Measurements from ENCODE around the gene EEF1G. TPM values are rescaled to one million over a fixed set of nuclear protein-coding genes. Genes with fewer than 3 reads are reported as not detected.

EEF1G gene
- total RNA-seq, 2 donors from 2014 or later = 1,690 to 1,865 TPM

DNA sequence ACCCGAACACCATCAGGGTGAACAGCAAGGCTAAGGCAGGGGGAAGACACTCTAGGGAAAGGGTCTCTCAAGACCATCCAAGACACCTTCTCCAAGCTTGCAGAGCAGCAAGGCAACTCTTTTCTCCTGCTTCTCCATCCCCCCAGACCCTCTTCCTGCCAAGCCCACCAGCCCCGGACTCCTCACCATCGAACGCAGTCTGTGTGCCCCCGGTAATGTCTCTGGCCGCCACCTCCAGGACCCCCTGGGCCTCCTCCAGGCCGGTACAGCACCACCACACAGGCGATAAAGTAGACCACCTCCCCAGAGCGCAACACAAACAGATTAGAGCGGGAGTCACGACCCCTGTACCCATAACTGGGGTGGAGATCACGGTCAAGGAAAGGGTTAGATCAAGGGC, 35.1 kb upstream of the EEF1G start:
- no peak overlapping the region for H3K4me3 Mint-ChIP-seq
- H3K27ac Mint-ChIP-seq = peak overlapping the region; percentile 23
- peaks cover 81% of the 10 kb centered on the region for H3K36me3 Mint-ChIP-seq (ENCODE audit: low read depth)
- H3K27me3 Mint-ChIP-seq = no peaks in the 10 kb centered on the region
- H3K4me1 Mint-ChIP-seq = peaks cover 23% of the 10 kb centered on the region
- H3K9me3 Mint-ChIP-seq = no peaks in the 10 kb centered on the region
- no peak for ATAC-seq (replicated peaks)

- Mint-ChIP-seq H3K4me3 (no peak overlapping the region), H3K36me3 (ENCODE audit: low read depth) (peaks cover 91% of the 10 kb centered on the region), H3K27ac (peak overlapping the region; percentile 47), H3K4me1 (peaks cover 29% of the 10 kb centered on the region), H3K27me3 (no peaks in the 10 kb centered on the region), H3K9me3 (no peaks in the 10 kb centered on the region)
- ATAC-seq (replicated peaks) = no peak
These were observed 34.0 kb upstream of the EEF1G start for GRCh38 chr11:62607714-62608113.

GRCh38 chr11:62605902-62606301, 32.2 kb upstream of the EEF1G start:
- Mint-ChIP-seq H3K27me3 (no peaks in the 10 kb centered on the region), H3K9me3 (no peaks in the 10 kb centered on the region), H3K36me3 (ENCODE audit: low read depth) (peaks cover 87% of the 10 kb centered on the region), H3K4me1 (peaks cover 29% of the 10 kb centered on the region), H3K4me3 (no peak overlapping the region), H3K27ac (no peak overlapping the region)
- ATAC-seq (replicated peaks) = no peak

GRCh38 chr11:62605467-62605866, 31.8 kb upstream of the EEF1G start:
- peak overlapping the region; percentile 36 for H3K27ac Mint-ChIP-seq
- H3K4me1 Mint-ChIP-seq = peaks cover 27% of the 10 kb centered on the region
- H3K36me3 Mint-ChIP-seq (ENCODE audit: low read depth) = peaks cover 87% of the 10 kb centered on the region
- no peak for ATAC-seq (replicated peaks)
- no peak overlapping the region for H3K4me3 Mint-ChIP-seq
- no peaks in the 10 kb centered on the region for H3K9me3 Mint-ChIP-seq
- H3K27me3 Mint-ChIP-seq = no peaks in the 10 kb centered on the region

DNA sequence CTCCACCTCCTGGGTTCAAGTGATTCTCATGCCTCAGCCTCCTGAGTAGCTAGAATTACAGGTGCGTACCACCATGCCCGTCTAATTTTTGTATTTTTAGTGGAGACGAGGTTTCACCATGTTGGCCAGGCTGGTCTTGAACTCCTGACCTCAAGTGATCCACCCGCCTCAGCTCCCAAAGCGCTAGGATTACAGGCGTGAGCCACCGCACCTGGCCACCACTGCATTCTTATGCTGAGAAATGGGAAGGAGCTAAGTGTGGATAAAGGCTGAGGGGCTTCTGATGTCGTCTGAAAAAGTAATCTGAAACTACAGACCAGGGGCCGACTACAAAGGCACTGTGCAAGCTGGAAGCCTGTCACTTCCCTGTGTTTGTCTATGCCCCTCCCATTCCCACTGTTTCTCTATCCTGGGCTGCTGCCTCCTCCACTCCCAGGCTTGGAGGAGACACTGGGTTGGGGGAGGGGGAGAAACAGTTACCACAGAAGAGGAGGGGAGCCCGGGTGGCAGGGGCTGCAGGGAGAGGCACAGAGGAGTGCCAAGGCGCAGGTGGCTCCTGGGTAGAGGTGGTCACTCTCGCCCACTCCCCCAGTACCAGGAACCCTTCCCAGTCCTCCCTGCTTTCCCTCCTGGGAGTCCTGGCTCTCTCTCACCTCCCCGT, 30.9 kb upstream of the EEF1G start:
- no peak for ATAC-seq (replicated peaks)
- peaks cover 27% of the 10 kb centered on the region for H3K4me1 Mint-ChIP-seq
- H3K27me3 Mint-ChIP-seq = no peaks in the 10 kb centered on the region
- H3K27ac Mint-ChIP-seq = peak overlapping the region; percentile 36
- H3K36me3 Mint-ChIP-seq (ENCODE audit: low read depth) = peaks cover 87% of the 10 kb centered on the region
- no peaks in the 10 kb centered on the region for H3K9me3 Mint-ChIP-seq
- H3K4me3 Mint-ChIP-seq = no peak overlapping the region

GRCh38 chr11:62603776-62604299, 30.1 kb upstream of the EEF1G start:
- Mint-ChIP-seq H3K27ac (peak overlapping the region; percentile 42), H3K4me1 (peaks cover 30% of the 10 kb centered on the region)

GRCh38 chr11:62603072-62603408, 29.3 kb upstream of the EEF1G start:
- Mint-ChIP-seq H3K27ac (peak overlapping the region; percentile 42), H3K4me1 (peaks cover 33% of the 10 kb centered on the region), H3K4me3 (peak overlapping the region; percentile 47), H3K9me3 (no peaks in the 10 kb centered on the region), H3K36me3 (ENCODE audit: low read depth) (peaks cover 91% of the 10 kb centered on the region), H3K27me3 (no peaks in the 10 kb centered on the region)
- no peak for ATAC-seq (replicated peaks)

More at GRCh38 chr11:62603776-62604299, 30.1 kb upstream of the EEF1G start:
- ATAC-seq (replicated peaks) = no peak
- no peaks in the 10 kb centered on the region for H3K9me3 Mint-ChIP-seq
- peak overlapping the region; percentile 47 for H3K4me3 Mint-ChIP-seq
- H3K27me3 Mint-ChIP-seq = no peaks in the 10 kb centered on the region
- H3K36me3 Mint-ChIP-seq (ENCODE audit: low read depth) = peaks cover 87% of the 10 kb centered on the region

GRCh38 chr11:62602141-62603071, 28.7 kb upstream of the EEF1G start:
- ATAC-seq (replicated peaks) = no peak
- Mint-ChIP-seq H3K27me3 (no peaks in the 10 kb centered on the region), H3K4me3 (peak overlapping the region; percentile 90), H3K27ac (peak overlapping the region; percentile 86), H3K9me3 (no peaks in the 10 kb centered on the region), H3K36me3 (ENCODE audit: low read depth) (peaks cover 91% of the 10 kb centered on the region), H3K4me1 (peaks cover 33% of the 10 kb centered on the region)

GRCh38 chr11:62601372-62602140, 27.9 kb upstream of the EEF1G start, which contains the start of gene MTA2:
Gene MTA2, minus strand, starts transcription at chr11:62601865. Its CDS starts 415 bp downstream, at chr11:62601450.
- Mint-ChIP-seq H3K27me3 (no peaks in the 10 kb centered on the region), H3K9me3 (no peaks in the 10 kb centered on the region), H3K4me3 (peak within 1 kb of the TSS; percentile 90), H3K27ac (peak within 1 kb of the TSS; percentile 86), H3K4me1 (peaks cover 37% of the 10 kb centered on the region), H3K36me3 (ENCODE audit: low read depth) (peaks cover 91% of the 10 kb centered on the region)
- ATAC-seq (replicated peaks) = peak; percentile 82

DNA sequence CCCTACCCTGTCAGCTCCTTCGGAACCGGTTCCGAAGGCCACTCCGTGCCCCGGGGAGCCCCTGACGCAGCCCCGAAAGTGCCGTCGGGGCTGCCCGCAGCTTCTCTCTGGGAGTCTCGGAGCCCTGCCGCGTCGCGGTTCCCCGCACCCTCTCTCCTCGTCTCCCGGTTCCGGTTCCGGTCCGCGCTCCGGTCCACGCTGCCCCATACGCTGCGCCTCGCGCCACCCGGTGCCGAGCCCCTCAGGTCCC, 27.4 kb upstream of the EEF1G start:
- peaks cover 91% of the 10 kb centered on the region for H3K36me3 Mint-ChIP-seq (ENCODE audit: low read depth)
- no peaks in the 10 kb centered on the region for H3K27me3 Mint-ChIP-seq
- no peaks in the 10 kb centered on the region for H3K9me3 Mint-ChIP-seq
- peak overlapping the region; percentile 90 for H3K4me3 Mint-ChIP-seq
- peak overlapping the region; percentile 86 for H3K27ac Mint-ChIP-seq
- no peak for ATAC-seq (replicated peaks)
- peaks cover 37% of the 10 kb centered on the region for H3K4me1 Mint-ChIP-seq

- Mint-ChIP-seq H3K27me3 (no peaks in the 10 kb centered on the region), H3K4me1 (peaks cover 37% of the 10 kb centered on the region)
These were observed 26.9 kb upstream of the EEF1G start for GRCh38 chr11:62600367-62601121.

DNA sequence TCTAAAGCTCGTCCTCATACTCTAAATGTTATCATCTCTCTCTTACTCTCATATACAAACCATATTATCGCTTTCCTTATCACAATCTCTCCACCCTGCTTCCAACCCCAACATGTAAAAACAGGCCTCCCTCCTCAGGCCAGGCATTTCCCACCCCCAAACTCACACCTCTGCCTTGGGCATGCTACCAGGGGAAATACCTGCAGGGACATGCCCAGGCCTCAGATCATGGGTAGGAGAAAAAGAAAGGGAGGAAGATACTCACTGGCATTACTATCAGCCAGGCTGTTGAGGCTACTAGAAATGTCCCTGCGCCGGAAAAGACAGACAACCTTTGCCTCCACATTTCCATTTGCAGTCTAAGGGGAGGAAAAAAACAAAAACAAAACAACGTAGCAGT, 26.2 kb upstream of the EEF1G start:
- Mint-ChIP-seq H3K36me3 (ENCODE audit: low read depth) (peaks cover 91% of the 10 kb centered on the region), H3K27ac (peak overlapping the region; percentile 86), H3K9me3 (no peaks in the 10 kb centered on the region), H3K4me1 (peaks cover 37% of the 10 kb centered on the region), H3K4me3 (peak overlapping the region; percentile 90), H3K27me3 (no peaks in the 10 kb centered on the region)
- no peak for ATAC-seq (replicated peaks)

More at GRCh38 chr11:62600367-62601121, 26.9 kb upstream of the EEF1G start:
- H3K4me3 Mint-ChIP-seq = peak overlapping the region; percentile 90
- peak overlapping the region; percentile 86 for H3K27ac Mint-ChIP-seq
- H3K36me3 Mint-ChIP-seq (ENCODE audit: low read depth) = peaks cover 91% of the 10 kb centered on the region
- no peaks in the 10 kb centered on the region for H3K9me3 Mint-ChIP-seq
- ATAC-seq (replicated peaks) = no peak

GRCh38 chr11:62599069-62599696, 25.5 kb upstream of the EEF1G start:
- Mint-ChIP-seq H3K27me3 (no peaks in the 10 kb centered on the region), H3K4me1 (peaks cover 37% of the 10 kb centered on the region), H3K27ac (peak overlapping the region; percentile 86), H3K9me3 (no peaks in the 10 kb centered on the region), H3K36me3 (ENCODE audit: low read depth) (peaks cover 91% of the 10 kb centered on the region), H3K4me3 (peak overlapping the region; percentile 90)
- ATAC-seq (replicated peaks) = peak; percentile 80
